ENCODE data around the gene EDNRA.

DNA sequence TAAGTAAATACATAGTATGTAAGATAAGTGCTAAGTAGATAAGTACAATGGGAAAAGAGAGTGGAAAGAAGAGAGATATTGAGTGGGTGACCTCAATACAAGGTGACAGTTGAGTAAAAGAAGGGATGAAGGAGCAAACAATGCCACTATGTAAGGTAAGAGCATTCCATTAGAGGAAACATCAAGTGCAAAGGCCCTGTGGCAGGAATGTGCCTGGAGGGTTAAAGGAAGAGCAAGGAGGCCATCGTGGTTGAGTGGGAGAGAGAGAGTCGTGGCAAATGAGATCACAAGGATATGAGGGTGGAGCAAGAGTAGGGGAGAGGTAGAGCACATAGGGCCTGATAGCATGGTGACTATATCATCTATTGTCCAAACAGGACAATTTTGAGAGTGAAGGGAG lies 13.4 kb downstream of the EDNRA start:
- TF ChIP-seq, protein P1, sequence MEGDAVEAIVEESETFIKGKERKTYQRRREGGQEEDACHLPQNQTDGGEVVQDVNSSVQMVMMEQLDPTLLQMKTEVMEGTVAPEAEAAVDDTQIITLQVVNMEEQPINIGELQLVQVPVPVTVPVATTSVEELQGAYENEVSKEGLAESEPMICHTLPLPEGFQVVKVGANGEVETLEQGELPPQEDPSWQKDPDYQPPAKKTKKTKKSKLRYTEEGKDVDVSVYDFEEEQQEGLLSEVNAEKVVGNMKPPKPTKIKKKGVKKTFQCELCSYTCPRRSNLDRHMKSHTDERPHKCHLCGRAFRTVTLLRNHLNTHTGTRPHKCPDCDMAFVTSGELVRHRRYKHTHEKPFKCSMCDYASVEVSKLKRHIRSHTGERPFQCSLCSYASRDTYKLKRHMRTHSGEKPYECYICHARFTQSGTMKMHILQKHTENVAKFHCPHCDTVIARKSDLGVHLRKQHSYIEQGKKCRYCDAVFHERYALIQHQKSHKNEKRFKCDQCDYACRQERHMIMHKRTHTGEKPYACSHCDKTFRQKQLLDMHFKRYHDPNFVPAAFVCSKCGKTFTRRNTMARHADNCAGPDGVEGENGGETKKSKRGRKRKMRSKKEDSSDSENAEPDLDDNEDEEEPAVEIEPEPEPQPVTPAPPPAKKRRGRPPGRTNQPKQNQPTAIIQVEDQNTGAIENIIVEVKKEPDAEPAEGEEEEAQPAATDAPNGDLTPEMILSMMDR (IDR thresholded peaks at IDR 0.05) = no peak
- no peak for TF ChIP-seq POLR2A (IDR thresholded peaks at IDR 0.05)
